Right ventricle myocardium superior (tissue), 1 donor: ENCODE measurements around the gene PPT2. TPM values are rescaled to one million over a fixed set of nuclear protein-coding genes. Genes with fewer than 3 reads are reported as not detected.
"Not testable (repeated sequence)": the region's sequence is repeated elsewhere in the genome, so short reads cannot be mapped to it uniquely, and the experiment has no call there.

Experiments used
- ATAC-seq: fragments of 200-7000 bp; cut with Tn5 transposase; one replicate; pipeline ENCODE4 v1.9.1; 2020; ENCODE audit warnings: mild to moderate bottlenecking; ENCODE audit not compliant: poor library complexity
- DNase-seq: peaks from one replicate; pipeline ENCODE4 v3.0.0-alpha.2; 2020
- intact Hi-C: fragments of 100-400 bp; cut with DNase I; formaldehyde crosslinking; loops from one replicate; pipeline ENCODE4 v1.11.2; 2022
- total RNA-seq: library from RNA; stranded (reverse); fragmentation: NEBNext Ultra II Directional; extraction: Animal tissue kit (Norgen Biotek cat#: 25700); gene quantifications from one replicate; pipeline ENCODE4 v1.2.1, GENCODE V29; 2021
- donor health status: DM: no; HTN: yes; CAD: no; lungs with severe emphysema.

Gene PPT2
- total RNA-seq, 1 donor from 2014 or later, result 20.4 TPM

GRCh38 chr6:32183030-32183429 is 29.1 kb downstream of the PPT2 start:
- DNase-seq (no peak), ATAC-seq (no peak)
- intact Hi-C loops, result no loop called here

GRCh38 chr6:32183483-32184083 is 29.6 kb downstream of the PPT2 start:
- intact Hi-C loops, result no loop called here
- DNase-seq, result no peak
- ATAC-seq, result no peak

GRCh38 chr6:32184084-32184640 is 30.2 kb downstream of the PPT2 start, which contains the start of gene AGER:
Gene AGER (minus strand): TSS chr6:32184253. CDS start chr6:32184222, 31 bp downstream.
- ATAC-seq, result no peak
- DNase-seq, result no peak
- intact Hi-C loops, result no loop called here

- ATAC-seq, result peak; percentile 66
- peak; percentile 89 for DNase-seq
- intact Hi-C loops, result not testable (repeated sequence)
These were observed 31.8 kb downstream of the PPT2 start for GRCh38 chr6:32185681-32186131.

DNA sequence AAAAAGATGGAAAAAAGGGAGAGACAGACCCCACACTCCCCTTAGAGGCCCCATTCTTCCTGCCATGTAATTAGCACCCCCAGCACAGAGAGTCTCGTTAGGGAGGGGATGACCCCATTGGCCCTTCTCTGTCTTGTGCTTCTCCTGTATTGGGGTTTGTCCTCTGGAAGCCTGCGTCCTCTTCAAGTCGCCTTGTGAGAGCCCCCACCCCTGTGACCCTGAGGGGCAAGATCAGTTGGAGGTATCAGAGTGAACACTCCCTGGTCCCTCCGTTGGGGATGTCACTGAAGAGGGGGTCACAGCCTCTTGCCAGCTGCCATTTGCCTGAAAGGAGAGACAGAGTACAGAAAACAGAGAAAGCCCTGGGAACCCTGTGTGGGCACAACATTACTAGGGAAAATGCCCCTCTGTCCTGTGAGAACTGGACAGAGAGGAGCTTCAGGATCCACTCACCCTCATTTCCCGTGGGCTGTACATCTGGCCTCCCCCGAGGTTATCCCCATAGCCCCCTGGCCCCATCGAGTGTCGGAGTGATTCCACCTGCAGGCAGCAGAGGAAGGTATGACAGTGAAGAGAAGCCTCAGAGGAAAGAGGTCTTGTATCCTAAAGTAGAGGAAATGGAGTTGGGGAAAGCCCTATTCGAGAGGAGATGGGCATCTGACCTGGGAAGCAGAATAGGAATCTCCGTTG is 32.4 kb downstream of the PPT2 start:
- DNase-seq, ATAC-seq, intact Hi-C loops: not testable (repeated sequence)

DNA sequence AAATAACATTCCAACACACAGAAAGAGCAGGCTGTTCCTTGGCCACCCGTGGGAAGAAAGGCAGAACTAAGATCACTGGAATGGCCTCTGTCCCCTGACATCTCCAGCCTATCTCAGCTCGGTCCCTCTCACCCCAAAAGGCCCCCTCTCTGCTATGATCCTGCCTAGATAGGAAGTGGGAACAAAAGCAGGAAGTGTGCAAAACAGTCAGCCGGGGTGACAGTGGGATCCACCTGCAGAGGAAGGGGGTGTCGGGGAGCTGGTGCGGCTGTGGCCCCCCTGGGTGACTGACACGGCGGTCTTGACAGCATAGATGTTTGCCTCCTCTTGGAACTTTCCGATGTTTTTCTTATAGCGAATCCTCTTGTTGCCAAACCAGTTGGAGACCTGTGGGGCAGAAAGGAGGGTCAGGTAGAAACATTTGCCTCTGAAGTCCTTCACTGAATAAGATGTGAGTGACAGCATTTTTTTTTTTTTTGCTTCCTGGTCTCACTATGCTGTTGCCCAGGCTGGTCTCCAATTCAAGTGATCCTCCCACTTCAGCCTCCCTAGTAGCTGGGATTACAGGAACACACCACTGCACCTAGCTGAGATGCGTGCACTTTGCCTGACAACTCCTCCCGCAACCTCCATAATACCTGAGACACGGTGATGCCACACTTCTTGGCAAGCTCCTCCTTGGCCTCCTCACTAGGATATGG is 33.2 kb downstream of the PPT2 start:
- intact Hi-C loops, result no loop called here
- DNase-seq, result no peak
- no peak for ATAC-seq

GRCh38 chr6:32187725-32188380 is 33.9 kb downstream of the PPT2 start:
- ATAC-seq, DNase-seq, intact Hi-C loops: not testable (repeated sequence)

DNA sequence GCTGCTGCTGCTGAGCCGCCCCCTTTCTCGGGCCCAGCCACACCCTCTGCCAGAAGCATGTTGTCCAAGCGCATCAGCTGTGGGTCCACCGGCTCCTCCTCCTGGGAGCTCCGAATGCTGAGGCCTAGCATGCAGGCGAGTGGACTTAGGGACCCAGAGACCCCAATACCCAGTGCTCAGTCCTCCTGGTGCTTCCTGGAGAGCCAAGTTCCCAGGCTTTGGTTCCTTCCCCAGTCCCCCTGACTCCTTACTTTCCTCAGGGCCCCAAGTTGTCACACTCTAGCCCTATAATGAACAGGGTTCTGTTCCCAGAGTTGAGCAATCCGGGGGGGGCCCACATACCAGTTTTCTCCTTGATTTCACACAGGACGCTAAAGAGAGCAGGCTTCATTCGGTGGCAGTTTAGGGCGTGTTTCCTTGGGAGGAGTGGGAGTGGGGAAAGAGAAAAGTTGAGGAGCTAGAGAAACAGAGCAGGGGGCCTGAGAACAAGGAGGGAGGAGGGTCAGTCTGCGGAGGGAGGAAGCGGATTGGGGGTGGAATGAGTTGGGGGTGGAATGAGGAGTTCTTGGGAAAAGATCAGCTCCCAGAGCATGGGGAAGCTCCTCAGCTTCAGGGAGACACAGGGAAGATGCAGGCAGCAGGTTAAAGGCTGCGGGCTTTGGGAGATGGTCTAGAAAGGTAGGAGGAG is 34.6 kb downstream of the PPT2 start:
- DNase-seq (no peak), ATAC-seq (no peak)
- intact Hi-C loops, result no loop called here

GRCh38 chr6:32189069-32189741 is 35.3 kb downstream of the PPT2 start:
- intact Hi-C loops, result no loop called here
- ATAC-seq (peak; percentile 0), DNase-seq (no peak)

DNA sequence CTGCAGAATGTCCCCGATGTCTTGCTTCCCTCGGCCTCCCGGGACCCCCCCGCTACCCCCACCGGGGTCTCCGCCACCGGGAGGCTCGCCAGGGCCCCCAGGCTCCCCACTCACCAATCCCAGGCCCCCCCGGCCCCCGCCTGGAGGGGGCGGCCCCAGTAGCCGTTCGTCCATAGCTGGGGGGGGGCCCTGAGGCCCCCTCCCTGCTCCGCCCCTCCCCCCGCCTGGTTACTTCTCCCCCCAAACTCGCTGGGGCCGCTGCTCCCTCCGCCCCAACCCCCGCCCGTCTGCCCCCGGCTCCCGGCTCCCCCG is 35.8 kb downstream of the PPT2 start:
- ATAC-seq, result peak; percentile 3
- intact Hi-C loops, result no loop called here
- DNase-seq, result no peak

- intact Hi-C loops, result no loop called here
- ATAC-seq (peak; percentile 76), DNase-seq (peak; percentile 92)
These were observed 36.3 kb downstream of the PPT2 start, which contains the start of gene PBX2 for GRCh38 chr6:32190054-32190851. Gene PBX2 (minus strand): TSS chr6:32190202. CDS start chr6:32189915, 287 bp downstream.

GRCh38 chr6:32190911-32191677 is 37.2 kb downstream of the PPT2 start:
- intact Hi-C loops, result no loop called here
- ATAC-seq (no peak), DNase-seq (no peak)

DNA sequence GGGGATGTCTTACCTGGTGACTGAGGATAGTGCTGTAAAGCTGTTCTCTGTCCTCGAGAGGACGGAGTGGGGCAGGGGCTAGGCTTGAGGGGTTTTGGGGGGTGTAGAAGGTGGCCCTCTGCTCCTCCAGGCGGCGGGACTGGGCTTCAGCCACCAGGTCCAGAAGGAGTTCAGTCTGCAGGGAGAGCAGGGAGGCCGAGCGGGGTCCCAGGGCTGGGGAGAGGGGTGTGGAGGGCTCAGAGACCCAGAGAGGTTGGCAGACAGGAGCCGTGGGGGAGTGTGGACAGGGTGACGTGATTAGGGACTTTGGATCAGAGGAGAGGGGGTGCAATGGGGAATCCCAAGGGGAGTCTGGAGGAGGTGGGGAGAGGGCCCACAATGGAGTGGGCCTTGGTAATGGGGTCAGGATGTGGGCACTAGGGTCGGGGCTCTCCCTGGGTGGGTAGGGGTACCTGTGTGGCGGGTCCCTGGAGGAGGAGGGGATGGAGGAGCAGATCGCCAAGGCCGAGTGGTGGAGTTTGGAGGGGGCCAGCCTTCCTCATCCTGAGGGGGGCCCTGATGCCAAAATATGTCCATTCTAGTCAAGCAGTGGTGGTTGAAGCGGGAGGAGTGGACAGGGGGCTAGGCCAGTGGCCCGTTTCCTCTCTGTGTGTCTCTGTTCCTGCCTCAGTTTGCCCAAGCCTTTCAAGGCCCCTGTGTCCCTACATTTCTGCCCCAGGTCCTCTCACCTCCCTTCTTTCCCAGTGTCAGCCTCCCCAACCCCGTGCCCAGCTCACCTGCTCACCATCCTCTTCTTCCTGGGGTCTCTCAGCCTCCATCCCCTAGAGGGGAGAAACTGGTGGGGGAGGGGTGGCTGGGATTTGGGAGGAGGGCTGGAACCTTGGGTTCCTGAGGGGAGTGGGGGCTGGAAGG is 38.0 kb downstream of the PPT2 start:
- intact Hi-C loops, result no loop called here
- DNase-seq (no peak), ATAC-seq (no peak)

DNA sequence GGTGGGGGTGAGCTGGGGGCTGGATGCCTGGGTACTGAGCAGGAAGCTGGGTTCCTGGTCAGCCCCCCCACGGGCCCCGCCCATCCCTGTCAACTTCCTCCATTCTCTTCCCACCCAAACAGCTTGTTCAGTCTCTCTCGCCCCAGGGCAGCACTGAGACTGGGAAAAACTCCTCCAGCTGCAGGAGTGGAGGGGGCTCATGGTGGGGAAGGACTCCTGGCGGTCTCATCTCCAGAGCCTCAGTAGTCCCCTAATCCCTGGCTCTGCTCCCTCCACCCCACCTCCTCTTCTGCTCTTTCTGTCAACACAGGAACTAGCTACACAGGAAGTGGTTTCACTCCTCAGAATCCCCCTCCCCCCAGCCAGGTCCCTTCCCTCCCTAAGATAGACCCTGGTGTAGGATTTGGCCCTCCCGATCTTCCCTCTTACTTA is 38.7 kb downstream of the PPT2 start, which contains the start of gene GPSM3:
GPSM3 (minus strand) TSS at position 36 of the 432 bp plus-strand sequence. CDS start 130 bp downstream, outside the sequence.
- ATAC-seq (no peak), DNase-seq (peak; percentile 81)
- intact Hi-C loops, result no loop called here

- ATAC-seq, DNase-seq, intact Hi-C loops: not testable (repeated sequence)
These were observed 39.2 kb downstream of the PPT2 start for GRCh38 chr6:32193096-32193495.
